ENCODE results near the gene TATDN2. TPM values are rescaled to one million over a fixed set of nuclear protein-coding genes. Genes with fewer than 3 reads are reported as not detected.

Gene TATDN2
- total and polyA plus RNA-seq, 4 donors: 16.6 to 55.4 (median 37.7) TPM

DNA sequence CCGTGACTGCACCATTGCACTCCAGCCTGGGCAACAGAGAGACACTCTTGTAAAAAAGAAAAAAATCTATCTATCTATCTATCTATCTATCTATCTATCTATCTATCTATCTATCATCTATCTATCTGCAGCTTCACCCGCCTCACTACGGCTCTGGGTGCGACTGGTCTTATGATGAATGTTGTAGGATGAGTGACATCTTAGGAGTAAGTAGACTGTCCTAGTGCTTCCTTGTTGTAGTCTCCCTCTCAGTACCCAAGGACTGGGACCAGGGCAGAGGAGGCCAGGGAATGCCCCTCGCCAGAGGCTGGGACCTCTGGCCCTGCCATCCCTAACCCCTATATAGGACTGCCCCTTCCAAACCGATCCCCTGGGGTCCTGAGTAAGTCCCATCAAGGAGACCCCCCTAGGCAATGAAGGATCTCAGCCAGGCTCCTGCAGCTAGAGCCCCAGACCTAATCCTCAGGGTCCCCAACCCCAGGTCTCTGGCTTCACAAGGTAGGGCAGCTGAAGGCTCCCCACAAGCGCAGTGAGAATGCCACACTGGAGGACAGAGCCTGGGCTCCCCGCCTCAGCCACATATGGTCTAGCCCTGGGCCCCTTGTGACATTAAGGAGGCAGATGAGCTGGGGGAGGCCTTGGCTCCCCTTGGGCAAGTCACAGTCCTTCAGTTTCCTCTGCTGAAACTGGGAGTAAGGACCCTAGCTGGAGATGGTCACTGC lies 73.5 kb downstream of the TATDN2 start:
- DNase-seq (ENCODE audit: low read depth in 4 of 6, low spot score in 6 of 6): no peak
- H3K9me3 ChIP-seq (ENCODE audit: control insufficient read depth, insufficient read depth, low read length): no peaks in the 10 kb centered on the region
- H3K4me3 ChIP-seq (ENCODE audit: low read depth, low read length): peak overlapping the region; percentile 100
- peaks cover 19% of the 10 kb centered on the region for H3K4me1 ChIP-seq (ENCODE audit: control insufficient read depth, insufficient read depth, low read length)
- H3K27me3 ChIP-seq (ENCODE audit: control insufficient read depth, insufficient read depth, low read length): no peaks in the 10 kb centered on the region
- WGBS (ENCODE audit: insufficient coverage): 95% methylated on average over 4 of the region's 8 CpGs
- peaks cover 25% of the 10 kb centered on the region for H3K36me3 ChIP-seq (ENCODE audit: control insufficient read depth, insufficient read depth, low read length)
- H3K27ac ChIP-seq (ENCODE audit: low read depth, low read length): no peak overlapping the region

DNA sequence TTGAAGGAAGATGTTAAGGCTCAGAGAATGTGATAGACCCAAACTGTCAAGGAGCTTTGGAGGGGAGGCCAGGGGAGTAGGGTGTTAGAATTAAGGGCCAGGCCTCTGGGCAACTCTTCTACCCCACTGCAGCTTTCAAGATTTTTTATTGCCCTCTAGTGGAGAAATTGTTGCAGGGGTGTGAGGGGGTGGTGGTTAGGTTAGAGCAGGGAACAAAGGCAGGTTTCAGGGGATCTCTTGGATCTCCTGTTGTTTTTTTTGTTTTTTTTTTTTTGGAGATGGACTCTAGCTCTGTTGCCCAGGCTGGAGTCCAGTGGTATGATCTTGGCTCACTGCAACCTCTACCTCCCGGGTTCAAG lies 74.1 kb downstream of the TATDN2 start:
- H3K27me3 ChIP-seq (ENCODE audit: control insufficient read depth, insufficient read depth, low read length): no peaks in the 10 kb centered on the region

DNA sequence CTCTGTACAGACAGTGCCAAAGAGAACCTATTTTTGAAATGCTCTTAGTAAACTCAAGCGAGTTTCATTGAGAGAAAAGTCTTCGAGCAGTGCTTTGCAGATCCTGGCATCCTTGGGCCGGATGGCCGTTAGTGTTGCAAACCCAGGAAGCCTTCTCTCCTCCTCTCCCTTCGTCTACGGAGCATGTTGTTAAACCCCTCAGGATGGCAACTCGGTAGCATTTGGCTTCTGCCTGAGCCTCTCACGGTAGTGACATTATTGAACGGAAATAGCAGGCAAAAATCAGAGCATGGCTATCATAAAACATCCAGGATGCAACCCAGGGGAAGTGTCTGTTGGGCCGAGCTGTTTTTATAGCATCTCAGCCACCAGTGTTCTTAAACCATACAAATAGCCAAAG lies 79.3 kb downstream of the TATDN2 start:
- peaks cover 42% of the 10 kb centered on the region for H3K36me3 ChIP-seq (ENCODE audit: control insufficient read depth, insufficient read depth, low read length)
- H3K27ac ChIP-seq (ENCODE audit: low read depth, low read length): no peak overlapping the region
- no peak overlapping the region for H3K4me3 ChIP-seq (ENCODE audit: low read depth, low read length)
- no peaks in the 10 kb centered on the region for H3K27me3 ChIP-seq (ENCODE audit: control insufficient read depth, insufficient read depth, low read length)
- no peaks in the 10 kb centered on the region for H3K4me1 ChIP-seq (ENCODE audit: control insufficient read depth, insufficient read depth, low read length)
- H3K9me3 ChIP-seq (ENCODE audit: control insufficient read depth, insufficient read depth, low read length): no peaks in the 10 kb centered on the region
- no peak for DNase-seq (ENCODE audit: low read depth in 4 of 6, low spot score in 6 of 6)
- 69% methylated on average over 9 of the region's 10 CpGs for WGBS (ENCODE audit: insufficient coverage)

More for the DNA sequence above, 74.1 kb downstream of the TATDN2 start:
- Histone ChIP-seq H3K27ac (ENCODE audit: low read depth, low read length) (no peak overlapping the region), H3K4me1 (ENCODE audit: control insufficient read depth, insufficient read depth, low read length) (peaks cover 19% of the 10 kb centered on the region), H3K36me3 (ENCODE audit: control insufficient read depth, insufficient read depth, low read length) (peaks cover 22% of the 10 kb centered on the region), H3K9me3 (ENCODE audit: control insufficient read depth, insufficient read depth, low read length) (no peaks in the 10 kb centered on the region), H3K4me3 (ENCODE audit: low read depth, low read length) (no peak overlapping the region)
- no peak for DNase-seq (ENCODE audit: low read depth in 4 of 6, low spot score in 6 of 6)
- no CpG with 5 or more reads among the region's 1 CpG for WGBS (ENCODE audit: insufficient coverage)

- H3K27ac ChIP-seq (ENCODE audit: low read depth, low read length): no peak overlapping the region
Measured at GRCh38 chr3:10328460-10329071, 80.3 kb downstream of the TATDN2 start.

GRCh38 chr3:10329495-10330015 lies 81.3 kb downstream of the TATDN2 start:
- Histone ChIP-seq H3K27me3 (ENCODE audit: control insufficient read depth, insufficient read depth, low read length) (no peaks in the 10 kb centered on the region), H3K36me3 (ENCODE audit: control insufficient read depth, insufficient read depth, low read length) (peaks cover 61% of the 10 kb centered on the region), H3K27ac (ENCODE audit: low read depth, low read length) (no peak overlapping the region), H3K9me3 (ENCODE audit: control insufficient read depth, insufficient read depth, low read length) (no peaks in the 10 kb centered on the region), H3K4me1 (ENCODE audit: control insufficient read depth, insufficient read depth, low read length) (no peaks in the 10 kb centered on the region), H3K4me3 (ENCODE audit: low read depth, low read length) (no peak overlapping the region)
- no peak for DNase-seq (ENCODE audit: low read depth in 4 of 6, low spot score in 6 of 6)
- WGBS (ENCODE audit: insufficient coverage): 76% methylated on average over 12 of the region's 14 CpGs

More at GRCh38 chr3:10328460-10329071, 80.3 kb downstream of the TATDN2 start:
- Histone ChIP-seq H3K4me1 (ENCODE audit: control insufficient read depth, insufficient read depth, low read length) (no peaks in the 10 kb centered on the region), H3K36me3 (ENCODE audit: control insufficient read depth, insufficient read depth, low read length) (peaks cover 51% of the 10 kb centered on the region), H3K9me3 (ENCODE audit: control insufficient read depth, insufficient read depth, low read length) (no peaks in the 10 kb centered on the region), H3K27me3 (ENCODE audit: control insufficient read depth, insufficient read depth, low read length) (no peaks in the 10 kb centered on the region), H3K4me3 (ENCODE audit: low read depth, low read length) (no peak overlapping the region)
- WGBS (ENCODE audit: insufficient coverage): 54% methylated on average over 30 of the region's 31 CpGs
- DNase-seq (ENCODE audit: low read depth in 4 of 6, low spot score in 6 of 6): no peak

GRCh38 chr3:10330319-10330718 lies 82.1 kb downstream of the TATDN2 start:
- H3K4me3 ChIP-seq (ENCODE audit: low read depth, low read length): no peak overlapping the region
- DNase-seq (ENCODE audit: low read depth in 4 of 6, low spot score in 6 of 6): no peak
- no peaks in the 10 kb centered on the region for H3K9me3 ChIP-seq (ENCODE audit: control insufficient read depth, insufficient read depth, low read length)
- WGBS (ENCODE audit: insufficient coverage): 76% methylated on average over 9 of the region's 12 CpGs
- no peak overlapping the region for H3K27ac ChIP-seq (ENCODE audit: low read depth, low read length)
- H3K36me3 ChIP-seq (ENCODE audit: control insufficient read depth, insufficient read depth, low read length): peaks cover 68% of the 10 kb centered on the region
- no peaks in the 10 kb centered on the region for H3K4me1 ChIP-seq (ENCODE audit: control insufficient read depth, insufficient read depth, low read length)
- no peaks in the 10 kb centered on the region for H3K27me3 ChIP-seq (ENCODE audit: control insufficient read depth, insufficient read depth, low read length)

Small RNAs within 50 kb of the gene (small RNA-seq; reads per million reads assigned to genes)
- 0.49 reads per million, percentile 55 among the genes with 10 or more reads in this experiment for gene MIR378B (ENCODE audit: low replicate concordance)
- not detected for gene RF02126 (ENCODE audit: low replicate concordance)

Other genes with a start within 250 kb of the TATDN2 start
- gene FANCD2, start 222.0 kb upstream of the TATDN2 start, total RNA-seq: 10 to 100 TPM; 10.8 to 12.5 TPM
- gene FANCD2, start 222.0 kb upstream of the TATDN2 start, polyA plus RNA-seq (ENCODE audit: insufficient read length in 2 of 2): 10 to 100 TPM; 11.4 to 17.3 TPM
- not detected for gene FANCD2OS, start 140.2 kb upstream of the TATDN2 start, total RNA-seq
- not detected for gene FANCD2OS, start 140.2 kb upstream of the TATDN2 start, polyA plus RNA-seq (ENCODE audit: insufficient read length in 2 of 2)
- 100 to 1,000 TPM; 128 to 139 TPM for gene BRK1, start 132.8 kb upstream of the TATDN2 start, total RNA-seq
- gene BRK1, start 132.8 kb upstream of the TATDN2 start, polyA plus RNA-seq (ENCODE audit: insufficient read length in 2 of 2): 100 to 1,000 TPM; 197 to 198 TPM
- 10 to 100 TPM; 47.7 to 65.8 TPM for gene VHL, start 106.7 kb upstream of the TATDN2 start, total RNA-seq
- 100 to 1,000 TPM in 1 of 2 donors, 10 to 100 TPM in 1; 93.4 to 113 TPM for gene VHL, start 106.7 kb upstream of the TATDN2 start, polyA plus RNA-seq (ENCODE audit: insufficient read length in 2 of 2)
- gene IRAK2, start 83.5 kb upstream of the TATDN2 start, total RNA-seq: 1 to 10 TPM; 2.6 to 6.1 TPM
- gene IRAK2, start 83.5 kb upstream of the TATDN2 start, polyA plus RNA-seq (ENCODE audit: insufficient read length in 2 of 2): 1 to 10 TPM; 4.8 to 5.2 TPM
- gene GHRL, start 44.5 kb downstream of the TATDN2 start, total RNA-seq: under 1 TPM in 1 of 2 donors, not detected in 1; 0.39 TPM
- 1 to 10 TPM; 1.6 to 1.9 TPM for gene GHRL, start 44.5 kb downstream of the TATDN2 start, polyA plus RNA-seq (ENCODE audit: insufficient read length in 2 of 2)
- gene SEC13, start 72.7 kb downstream of the TATDN2 start, total RNA-seq: 100 to 1,000 TPM in 1 of 2 donors, 10 to 100 TPM in 1; 74.0 to 148 TPM
- gene SEC13, start 72.7 kb downstream of the TATDN2 start, polyA plus RNA-seq (ENCODE audit: insufficient read length in 2 of 2): 100 to 1,000 TPM in 1 of 2 donors, 10 to 100 TPM in 1; 86.3 to 109 TPM